Measurements from ENCODE around the gene AHSP. TPM values are rescaled to one million over a fixed set of nuclear protein-coding genes. Genes with fewer than 3 reads are reported as not detected.
"Not testable (repeated sequence)": the region's sequence is repeated elsewhere in the genome, so short reads cannot be mapped to it uniquely, and the experiment has no call there.

AHSP gene
- total RNA-seq, 1 donor from 2014 or later = not detected

DNA sequence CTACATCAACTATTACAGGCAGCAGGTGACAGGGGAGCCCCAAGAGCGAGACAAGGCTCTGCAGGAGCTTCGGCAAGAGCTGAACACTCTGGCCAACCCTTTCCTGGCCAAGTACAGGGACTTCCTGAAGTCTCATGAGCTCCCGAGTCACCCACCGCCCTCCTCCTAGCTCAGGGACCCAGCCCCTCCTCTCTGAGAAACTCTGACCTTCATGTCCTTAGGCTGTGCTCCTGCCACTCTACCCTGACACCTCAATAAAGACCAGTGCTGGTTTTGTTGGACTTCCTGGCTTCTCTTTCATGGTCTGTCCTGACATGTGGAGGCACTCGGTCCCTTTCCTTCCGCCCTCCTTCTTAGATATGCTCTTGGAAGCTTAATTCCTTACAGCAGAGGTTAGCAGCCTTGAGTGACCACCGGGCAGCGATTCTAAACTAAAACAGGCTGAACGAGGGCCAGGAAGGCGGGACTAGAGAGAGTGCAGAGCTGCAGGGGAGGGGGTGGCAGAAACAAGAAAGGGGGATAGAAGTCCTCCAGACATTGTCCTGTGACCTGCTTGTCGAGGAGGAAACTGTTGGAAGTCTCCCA is 915 bp downstream of the AHSP start:
- Mint-ChIP-seq H3K27ac (no peak overlapping the region), H3K27me3 (ENCODE audit: low read depth) (peaks cover 21% of the 10 kb centered on the region), H3K9me3 (no peaks in the 10 kb centered on the region), H3K4me1 (ENCODE audit: low read depth) (peaks cover 7% of the 10 kb centered on the region), H3K4me3 (ENCODE audit: low read depth) (no peak overlapping the region), H3K36me3 (ENCODE audit: low read depth) (no peaks in the 10 kb centered on the region)
- intact Hi-C loops (cut with micrococcal nuclease) = no loop called here
- DNase-seq (ENCODE audit: low spot score) = no peak

DNA sequence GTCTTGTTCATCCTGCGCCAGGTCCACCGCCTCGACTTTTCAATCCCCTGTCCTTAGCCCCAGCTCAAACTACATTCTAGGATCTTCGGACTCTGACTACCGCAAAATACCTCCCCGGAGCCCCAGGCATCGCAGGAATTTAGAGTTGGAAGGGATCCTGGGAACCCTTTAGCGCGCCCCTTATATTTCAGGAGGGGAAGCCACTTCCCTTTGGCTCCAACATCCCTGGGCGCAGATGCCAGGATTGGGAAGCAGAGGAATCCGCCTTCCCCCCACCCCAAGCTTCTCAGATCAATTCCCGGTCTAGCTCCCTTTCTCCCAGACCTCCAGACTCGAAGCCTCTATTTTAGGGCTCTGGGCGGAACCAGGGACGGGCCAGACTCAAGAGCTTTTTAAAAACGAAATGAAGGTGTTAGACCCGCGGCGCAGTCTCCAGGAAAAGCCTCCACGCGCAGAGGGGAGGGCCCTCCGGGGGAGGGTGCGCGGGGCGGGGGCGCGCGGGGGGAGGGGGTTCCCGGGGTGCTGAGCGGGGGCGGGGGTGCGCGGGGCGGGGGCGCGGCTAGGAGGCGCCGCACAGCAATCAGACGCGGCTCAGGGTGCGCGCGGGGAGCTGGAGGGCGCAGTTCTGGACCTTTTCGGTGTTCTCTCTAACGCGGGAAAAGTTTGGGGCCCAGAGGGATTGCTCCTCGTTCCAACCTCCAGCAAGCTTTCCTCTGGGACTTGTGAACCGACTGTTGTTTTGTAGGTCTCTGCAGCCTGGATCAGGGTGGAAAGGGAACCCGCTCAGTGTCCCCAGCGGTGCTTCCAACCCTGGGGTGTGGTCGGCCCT is 1.6 kb downstream of the AHSP start:
- DNase-seq (ENCODE audit: low spot score) = no peak
- H3K4me1 Mint-ChIP-seq (ENCODE audit: low read depth) = peaks cover 7% of the 10 kb centered on the region
- no peak overlapping the region for H3K4me3 Mint-ChIP-seq (ENCODE audit: low read depth)
- H3K27ac Mint-ChIP-seq = no peak overlapping the region
- peaks cover 23% of the 10 kb centered on the region for H3K27me3 Mint-ChIP-seq (ENCODE audit: low read depth)
- no peaks in the 10 kb centered on the region for H3K9me3 Mint-ChIP-seq
- intact Hi-C loops (cut with micrococcal nuclease) = no loop called here
- no peaks in the 10 kb centered on the region for H3K36me3 Mint-ChIP-seq (ENCODE audit: low read depth)

- DNase-seq (ENCODE audit: low spot score) = no peak
- no peaks in the 10 kb centered on the region for H3K36me3 Mint-ChIP-seq (ENCODE audit: low read depth)
- intact Hi-C loops (cut with micrococcal nuclease) = no loop called here
- no peak overlapping the region for H3K4me3 Mint-ChIP-seq (ENCODE audit: low read depth)
- H3K27me3 Mint-ChIP-seq (ENCODE audit: low read depth) = peaks cover 23% of the 10 kb centered on the region
- no peaks in the 10 kb centered on the region for H3K9me3 Mint-ChIP-seq
- peaks cover 7% of the 10 kb centered on the region for H3K4me1 Mint-ChIP-seq (ENCODE audit: low read depth)
- no peak overlapping the region for H3K27ac Mint-ChIP-seq
Observed at GRCh38 chr16:31529937-31530312, 2.2 kb downstream of the AHSP start.

- H3K4me1 Mint-ChIP-seq (ENCODE audit: low read depth) = peaks cover 7% of the 10 kb centered on the region
- H3K27me3 Mint-ChIP-seq (ENCODE audit: low read depth) = peaks cover 23% of the 10 kb centered on the region
- H3K4me3 Mint-ChIP-seq (ENCODE audit: low read depth) = no peak overlapping the region
- H3K36me3 Mint-ChIP-seq (ENCODE audit: low read depth) = no peaks in the 10 kb centered on the region
- no peak for DNase-seq (ENCODE audit: low spot score)
- H3K27ac Mint-ChIP-seq = no peak overlapping the region
- no peaks in the 10 kb centered on the region for H3K9me3 Mint-ChIP-seq
- intact Hi-C loops (cut with micrococcal nuclease) = no loop called here
Observed at GRCh38 chr16:31530405-31530804, 2.7 kb downstream of the AHSP start.

DNA sequence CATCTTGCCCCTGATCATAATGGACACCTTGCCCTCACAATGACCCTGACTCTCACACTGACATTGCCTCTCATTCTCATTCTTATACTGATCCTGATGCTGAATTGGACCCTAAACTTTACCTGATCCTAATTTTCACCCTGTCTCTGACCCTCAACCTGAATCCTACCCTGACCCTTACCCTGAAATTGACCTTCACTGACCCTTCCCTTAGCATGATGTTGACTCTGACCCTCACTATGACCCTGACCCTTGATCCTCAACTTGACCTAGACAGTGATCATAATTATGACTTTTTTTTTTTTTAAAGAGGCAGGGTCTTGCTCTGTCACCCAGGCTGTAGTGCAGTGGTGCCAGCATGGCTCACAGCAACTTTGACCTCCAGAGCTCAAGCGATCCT is 3.4 kb downstream of the AHSP start:
- peaks cover 9% of the 10 kb centered on the region for H3K4me1 Mint-ChIP-seq (ENCODE audit: low read depth)
- intact Hi-C loops (cut with micrococcal nuclease) = no loop called here
- H3K27me3 Mint-ChIP-seq (ENCODE audit: low read depth) = peaks cover 27% of the 10 kb centered on the region
- no peak overlapping the region for H3K4me3 Mint-ChIP-seq (ENCODE audit: low read depth)
- no peaks in the 10 kb centered on the region for H3K36me3 Mint-ChIP-seq (ENCODE audit: low read depth)
- H3K9me3 Mint-ChIP-seq = no peaks in the 10 kb centered on the region
- no peak for DNase-seq (ENCODE audit: low spot score)
- no peak overlapping the region for H3K27ac Mint-ChIP-seq

DNA sequence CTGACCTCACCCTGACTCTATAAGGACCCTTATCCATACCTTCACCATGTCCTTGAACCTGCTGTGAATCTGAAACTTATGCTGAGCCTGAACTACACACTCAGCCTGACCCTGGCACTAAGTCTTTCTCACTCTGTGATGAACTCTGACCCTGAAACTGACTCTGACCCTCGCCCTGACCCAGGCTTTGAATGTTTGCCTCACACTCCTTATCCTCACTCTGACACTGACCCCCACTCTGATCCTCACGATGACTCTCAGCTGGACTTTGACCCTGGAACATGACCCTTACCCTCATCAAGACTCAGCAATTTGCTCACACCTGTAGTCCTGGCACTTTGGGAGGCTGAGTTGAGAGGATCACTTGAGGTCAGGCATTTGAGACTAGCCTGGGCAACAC is 4.4 kb downstream of the AHSP start:
- Mint-ChIP-seq H3K4me3 (ENCODE audit: low read depth) (no peak overlapping the region), H3K4me1 (ENCODE audit: low read depth) (peaks cover 9% of the 10 kb centered on the region), H3K36me3 (ENCODE audit: low read depth) (no peaks in the 10 kb centered on the region), H3K27me3 (ENCODE audit: low read depth) (peaks cover 30% of the 10 kb centered on the region), H3K27ac (no peak overlapping the region), H3K9me3 (no peaks in the 10 kb centered on the region)
- intact Hi-C loops (cut with micrococcal nuclease) = no loop called here
- no peak for DNase-seq (ENCODE audit: low spot score)

GRCh38 chr16:31532896-31533295 is 5.2 kb downstream of the AHSP start:
- H3K9me3 Mint-ChIP-seq = no peaks in the 10 kb centered on the region
- intact Hi-C loops (cut with micrococcal nuclease) = no loop called here
- no peaks in the 10 kb centered on the region for H3K36me3 Mint-ChIP-seq (ENCODE audit: low read depth)
- peaks cover 7% of the 10 kb centered on the region for H3K4me1 Mint-ChIP-seq (ENCODE audit: low read depth)
- no peak for DNase-seq (ENCODE audit: low spot score)
- H3K27me3 Mint-ChIP-seq (ENCODE audit: low read depth) = peaks cover 29% of the 10 kb centered on the region
- no peak overlapping the region for H3K4me3 Mint-ChIP-seq (ENCODE audit: low read depth)
- H3K27ac Mint-ChIP-seq = no peak overlapping the region

GRCh38 chr16:31535737-31536136 is 8.0 kb downstream of the AHSP start:
- DNase-seq (ENCODE audit: low spot score) = no peak
- Mint-ChIP-seq H3K4me3 (ENCODE audit: low read depth) (no peak overlapping the region), H3K27me3 (ENCODE audit: low read depth) (peaks cover 27% of the 10 kb centered on the region), H3K36me3 (ENCODE audit: low read depth) (no peaks in the 10 kb centered on the region), H3K9me3 (peaks cover 17% of the 10 kb centered on the region), H3K4me1 (ENCODE audit: low read depth) (peaks cover 2% of the 10 kb centered on the region), H3K27ac (no peak overlapping the region)
- intact Hi-C loops (cut with micrococcal nuclease) = no loop called here

GRCh38 chr16:31536804-31537361 is 9.2 kb downstream of the AHSP start:
- intact Hi-C loops (cut with micrococcal nuclease) = no loop called here
- H3K27me3 Mint-ChIP-seq (ENCODE audit: low read depth) = peaks cover 31% of the 10 kb centered on the region
- H3K4me3 Mint-ChIP-seq (ENCODE audit: low read depth) = no peak overlapping the region
- H3K27ac Mint-ChIP-seq = no peak overlapping the region
- H3K4me1 Mint-ChIP-seq (ENCODE audit: low read depth) = peaks cover 2% of the 10 kb centered on the region
- peaks cover 20% of the 10 kb centered on the region for H3K9me3 Mint-ChIP-seq
- DNase-seq (ENCODE audit: low spot score) = no peak
- no peaks in the 10 kb centered on the region for H3K36me3 Mint-ChIP-seq (ENCODE audit: low read depth)

DNA sequence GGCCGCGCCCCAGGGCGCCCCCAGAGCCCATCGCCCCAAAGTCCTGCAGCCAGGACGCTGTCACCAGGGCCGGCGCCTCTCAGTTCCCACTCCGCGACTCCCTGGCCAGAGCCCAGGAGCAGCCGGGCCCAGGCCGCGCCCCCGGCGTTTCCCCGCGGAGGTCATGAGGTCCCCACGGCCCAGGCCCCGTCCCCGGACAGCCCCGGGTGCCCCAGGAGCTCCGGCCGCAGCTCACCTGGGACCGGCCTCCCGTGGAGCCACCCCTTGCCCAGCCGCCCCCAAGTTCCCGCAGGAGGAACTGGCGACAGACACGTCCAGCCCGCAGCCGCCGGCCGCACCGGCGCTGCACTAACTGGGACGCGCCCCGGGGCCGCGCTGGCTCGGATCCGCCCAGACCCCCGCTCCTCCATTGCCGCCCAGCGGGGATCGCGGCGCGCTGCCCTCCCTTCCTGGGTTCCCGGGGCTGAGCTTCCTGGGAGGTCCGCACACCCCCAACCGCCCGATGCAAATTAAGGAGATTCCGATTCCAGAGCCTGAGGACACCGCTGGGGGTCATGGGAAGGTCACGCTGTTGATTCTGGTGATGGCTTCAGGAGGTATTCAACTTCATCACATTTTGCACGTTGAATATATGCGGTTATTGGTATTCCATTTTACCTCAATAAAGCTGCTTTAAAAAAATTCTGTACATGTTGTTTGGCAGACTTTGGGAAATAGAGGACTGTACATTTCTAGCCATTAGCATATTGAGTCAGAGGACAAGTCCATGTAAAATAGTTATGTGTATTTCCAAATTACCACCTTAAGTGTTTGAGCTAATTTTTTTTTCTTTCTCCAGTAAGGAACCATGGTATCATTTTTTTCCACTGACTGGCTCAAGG is 9.9 kb downstream of the AHSP start:
- no peak for DNase-seq (ENCODE audit: low spot score)
- Mint-ChIP-seq H3K4me3 (ENCODE audit: low read depth) (no peak overlapping the region), H3K9me3 (peaks cover 26% of the 10 kb centered on the region), H3K27me3 (ENCODE audit: low read depth) (peaks cover 31% of the 10 kb centered on the region), H3K4me1 (ENCODE audit: low read depth) (peaks cover 2% of the 10 kb centered on the region), H3K27ac (no peak overlapping the region), H3K36me3 (ENCODE audit: low read depth) (no peaks in the 10 kb centered on the region)
- intact Hi-C loops (cut with micrococcal nuclease) = no loop called here

GRCh38 chr16:31538243-31538598 is 10.5 kb downstream of the AHSP start:
- Mint-ChIP-seq H3K9me3 (peaks cover 26% of the 10 kb centered on the region), H3K27me3 (ENCODE audit: low read depth) (peaks cover 31% of the 10 kb centered on the region)
- H3K4me1 Mint-ChIP-seq (ENCODE audit: low read depth); intact Hi-C loops (cut with micrococcal nuclease); H3K36me3 Mint-ChIP-seq (ENCODE audit: low read depth); H3K27ac Mint-ChIP-seq; DNase-seq (ENCODE audit: low spot score); H3K4me3 Mint-ChIP-seq (ENCODE audit: low read depth): not testable (repeated sequence)

- peaks cover 30% of the 10 kb centered on the region for H3K27me3 Mint-ChIP-seq (ENCODE audit: low read depth)
- H3K9me3 Mint-ChIP-seq = peaks cover 26% of the 10 kb centered on the region
- H3K4me3 Mint-ChIP-seq (ENCODE audit: low read depth); H3K36me3 Mint-ChIP-seq (ENCODE audit: low read depth); intact Hi-C loops (cut with micrococcal nuclease); H3K27ac Mint-ChIP-seq; H3K4me1 Mint-ChIP-seq (ENCODE audit: low read depth); DNase-seq (ENCODE audit: low spot score): not testable (repeated sequence)
Observed at GRCh38 chr16:31539762-31540161, 12.1 kb downstream of the AHSP start.

Data from activated T-helper 2 cell treated with anti-CD3 and anti-CD28 coated beads, Interferon-gamma antibody, Interleukin-2, Interleukin-4, amounts not matched to agents 10 μg/mL and 5 μg/mL and 100 μg/mL, durations not matched to agents 14 hours and 24 hours and 36 hours (primary cell).